K562 (cell line): ENCODE results near the gene RNF151. TPM values are rescaled to one million over a fixed set of nuclear protein-coding genes. Genes with fewer than 3 reads are reported as not detected.

Experiments used
- BACH1 ChIP-seq: fragments of 200-800 bp; sonication (Bioruptor generic); IDR thresholded peaks from 2 replicates; pipeline ENCODE4 v1.6.1; 2016; ENCODE audit warnings: missing genetic modification characterization, missing compliant biosample characterization
- BCOR ChIP-seq: fragments of 450-650 bp; IDR thresholded peaks from 2 replicates; pipeline ENCODE4 v1.6.1; 2016
- BRD9 ChIP-seq: fragments of 450-650 bp; IDR thresholded peaks from 2 replicates; pipeline ENCODE4 v1.6.1; 2018; ENCODE audit warnings: low read depth; ENCODE audit not compliant: partially characterized antibody
- CBFB ChIP-seq: sonication (generic); formaldehyde crosslinking; IDR thresholded peaks from 2 replicates; pipeline ENCODE4 v1.4.0; 2020; ENCODE audit warnings: mild to moderate bottlenecking, missing genetic modification reagents
- CHAMP1 ChIP-seq: fragments of 450-650 bp; IDR thresholded peaks from 2 replicates; pipeline ENCODE4 v1.6.1; 2016; ENCODE audit warnings: mild to moderate bottlenecking
- CREB3 ChIP-seq: fragments of 450-650 bp; conservative IDR thresholded peaks from 2 replicates; pipeline ENCODE4 v1.6.1; 2016; ENCODE audit warnings: missing genetic modification characterization, low read depth, mild to moderate bottlenecking, missing compliant biosample characterization, moderate library complexity
- HMGN3 ChIP-seq: IDR thresholded peaks from 2 replicates; pipeline ENCODE4 v1.6.1; 2011; ENCODE audit warnings: borderline replicate concordance, low read depth, mild to moderate bottlenecking, mixed read lengths, low read length; ENCODE audit not compliant: insufficient read length; ENCODE audit errors: extremely low read depth
- IRF1 ChIP-seq: sonication (generic); formaldehyde crosslinking; IDR thresholded peaks from 2 replicates; pipeline ENCODE4 v1.8.0; 2022; ENCODE audit warnings: missing genetic modification reagents, mild to moderate bottlenecking, borderline replicate concordance
- MED1 ChIP-seq: sonication (generic); formaldehyde crosslinking; IDR thresholded peaks from 2 replicates; pipeline ENCODE4 v1.8.1; 2023; ENCODE audit warnings: missing genetic modification reagents, borderline replicate concordance
- MXD1 ChIP-seq: fragments of 250-450 bp; sonication (Bioruptor Pico); IDR thresholded peaks from 2 replicates; pipeline ENCODE4 v1.8.0; 2021; ENCODE audit warnings: borderline replicate concordance, mild to moderate bottlenecking, moderate library complexity; ENCODE audit not compliant: poor library complexity, severe bottlenecking
- NR0B1 ChIP-seq: fragments of 450-650 bp; IDR thresholded peaks from one replicate; pipeline ENCODE4 v1.6.1; 2018; ENCODE audit warnings: mild to moderate bottlenecking, moderate library complexity; ENCODE audit not compliant: partially characterized antibody
- NUFIP1 ChIP-seq: fragments of 450-650 bp; IDR thresholded peaks from 2 replicates; pipeline ENCODE4 v1.6.1; 2018; ENCODE audit not compliant: partially characterized antibody
- PHB ChIP-seq: fragments of 250-450 bp; sonication (Bioruptor Pico); IDR thresholded peaks from 2 replicates; pipeline ENCODE4 v1.5.0; 2021
- RHOXF2B ChIP-seq: fragments of 250-450 bp; sonication (Bioruptor Pico); conservative IDR thresholded peaks from 2 replicates; pipeline ENCODE4 v1.5.1; 2021
- SOX6 ChIP-seq: fragments of 450-650 bp; IDR thresholded peaks from 2 replicates; pipeline ENCODE4 v1.6.1; 2014; ENCODE audit warnings: mild to moderate bottlenecking
- TFAP4 ChIP-seq: sonication (generic); formaldehyde crosslinking; IDR thresholded peaks from 2 replicates; pipeline ENCODE4 v1.8.0; 2022; ENCODE audit warnings: missing genetic modification reagents, mild to moderate bottlenecking, moderate library complexity, borderline replicate concordance
- TRIM24 ChIP-seq, 2 experiments: fragments of 450-650 bp; IDR thresholded peaks; 2 replicates each; pipeline ENCODE4 v1.6.1; 2016
- ZFPM2 ChIP-seq: fragments of 250-450 bp; sonication (Bioruptor Pico); IDR thresholded peaks from 2 replicates; pipeline ENCODE4 v1.5.1; 2022; ENCODE audit warnings: mild to moderate bottlenecking
- ZNF134 ChIP-seq: fragments of 250-450 bp; sonication (Bioruptor Pico); conservative IDR thresholded peaks from 2 replicates; pipeline ENCODE4 v1.4.0; 2020
- ZNF165 ChIP-seq: fragments of 250-450 bp; sonication (Bioruptor Pico); IDR thresholded peaks from 2 replicates; pipeline ENCODE4 v1.4.0; 2020; ENCODE audit warnings: borderline replicate concordance
- ZNF282 ChIP-seq: sonication (generic); formaldehyde crosslinking; IDR thresholded peaks from 2 replicates; pipeline ENCODE4 v1.8.1; 2023; ENCODE audit warnings: missing genetic modification reagents
- polyA plus RNA-seq, 8 experiments: library from polyadenylated mRNA; depleted of rRNA in 4 of 8; stranded (reverse) in 5 of 8; unstranded in 3 of 8; fragments of >200 nt; fragmentation: Nextera tagmentation in 2 of 8; fragmentation: Illumina TruSeq in 1 of 8; extraction: Ambion mirVana in 2 of 8; extraction: Trizol in 1 of 8; gene quantifications; 2 replicates each; pipeline versions ENCODE4 v1.2.1 to v1.2.3, GENCODE V29; 2011 to 2014; ENCODE audit warnings: inconsistent platforms in 1 of 8, missing spikeins in 1 of 8
- total RNA-seq, 7 experiments: library from RNA; depleted of rRNA in 6 of 7; stranded (reverse); fragments of >200 nt in 6 of 7; fragmentation: Illumina TruSeq in 2 of 7; extraction: Trizol in 2 of 7; gene quantifications; 2 replicates each; pipeline versions ENCODE4 v1.2.1 to v1.2.3, GENCODE V29; 2011 to 2021; ENCODE audit warnings: low replicate concordance in 1 of 7

The RNF151 gene
- total and polyA plus RNA-seq, 9 of the 15 experiments (the other 6 are each of a cell fraction or from before 2014, with no cell fraction given), result not detected

- TF ChIP-seq PHB (CRISPR knock-in tag) (0 out of 2 replicates have a peak, but pooled peaks have one; percentile 36), CREB3 (tag) (no peak), SOX6 (0 out of 2 replicates have a peak, but pooled peaks have one; percentile 26), MXD1 (CRISPR knock-in tag) (no peak), TRIM24 (IDR thresholded peaks at IDR 0.05) (no peak), ZFPM2 (CRISPR knock-in tag) (no peak), MED1 (CRISPR knock-in tag) (no peak), ZNF282 (CRISPR knock-in tag) (peak; percentile 18; the same call in 1 of the 2 replicates), IRF1 (no peak), ZNF165 (no peak), BACH1 (no peak), CBFB (CRISPR knock-in tag) (no peak), NUFIP1 (no peak), CHAMP1 (no peak), BCOR (no peak; the same call in 1 of the 2 replicates), RHOXF2B (CRISPR knock-in tag) (no peak), NR0B1 (no peak), BRD9 (no peak), TFAP4 (CRISPR knock-in tag) (peak; percentile 70), ZNF134 (no peak), HMGN3 (no peak)
These were observed 5.7 kb upstream of the RNF151 start (continued) for GRCh38 chr16:1960665-1961630.
